ENCODE data around the gene HELQ. TPM values are rescaled to one million over a fixed set of nuclear protein-coding genes. Genes with fewer than 3 reads are reported as not detected.

HELQ gene
- total RNA-seq, 2 experiments from 2014 or later, result 9.3 to 10.4 TPM

- H3K4me1 Mint-ChIP-seq (ENCODE audit: low read depth), result peaks cover 3% of the 10 kb centered on the region
- H3K27me3 Mint-ChIP-seq, result no peaks in the 10 kb centered on the region
- ChIA-PET CTCF (interaction anchor here (1.2 kb wide), 1 partner anchor 47 kb away, joined by 3 read pairs; no protein-coding TSS in a partner anchor), POLR2A (no interaction called here)
- TF ChIP-seq, protein P1, sequence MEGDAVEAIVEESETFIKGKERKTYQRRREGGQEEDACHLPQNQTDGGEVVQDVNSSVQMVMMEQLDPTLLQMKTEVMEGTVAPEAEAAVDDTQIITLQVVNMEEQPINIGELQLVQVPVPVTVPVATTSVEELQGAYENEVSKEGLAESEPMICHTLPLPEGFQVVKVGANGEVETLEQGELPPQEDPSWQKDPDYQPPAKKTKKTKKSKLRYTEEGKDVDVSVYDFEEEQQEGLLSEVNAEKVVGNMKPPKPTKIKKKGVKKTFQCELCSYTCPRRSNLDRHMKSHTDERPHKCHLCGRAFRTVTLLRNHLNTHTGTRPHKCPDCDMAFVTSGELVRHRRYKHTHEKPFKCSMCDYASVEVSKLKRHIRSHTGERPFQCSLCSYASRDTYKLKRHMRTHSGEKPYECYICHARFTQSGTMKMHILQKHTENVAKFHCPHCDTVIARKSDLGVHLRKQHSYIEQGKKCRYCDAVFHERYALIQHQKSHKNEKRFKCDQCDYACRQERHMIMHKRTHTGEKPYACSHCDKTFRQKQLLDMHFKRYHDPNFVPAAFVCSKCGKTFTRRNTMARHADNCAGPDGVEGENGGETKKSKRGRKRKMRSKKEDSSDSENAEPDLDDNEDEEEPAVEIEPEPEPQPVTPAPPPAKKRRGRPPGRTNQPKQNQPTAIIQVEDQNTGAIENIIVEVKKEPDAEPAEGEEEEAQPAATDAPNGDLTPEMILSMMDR (IDR thresholded peaks at IDR 0.05), result no peak
- no peak overlapping the region for H3K4me3 Mint-ChIP-seq
- H3K36me3 Mint-ChIP-seq (ENCODE audit: low read depth), result peaks cover 22% of the 10 kb centered on the region
- ATAC-seq (no peak), DNase-seq (no peak)
- intact Hi-C loops (cut with micrococcal nuclease), result no loop called here
- no peak overlapping the region for H3K27ac Mint-ChIP-seq
- H3K9me3 Mint-ChIP-seq, result no peaks in the 10 kb centered on the region
Observed at GRCh38 chr4:83436680-83437079, 18.9 kb downstream of the HELQ start.

DNA sequence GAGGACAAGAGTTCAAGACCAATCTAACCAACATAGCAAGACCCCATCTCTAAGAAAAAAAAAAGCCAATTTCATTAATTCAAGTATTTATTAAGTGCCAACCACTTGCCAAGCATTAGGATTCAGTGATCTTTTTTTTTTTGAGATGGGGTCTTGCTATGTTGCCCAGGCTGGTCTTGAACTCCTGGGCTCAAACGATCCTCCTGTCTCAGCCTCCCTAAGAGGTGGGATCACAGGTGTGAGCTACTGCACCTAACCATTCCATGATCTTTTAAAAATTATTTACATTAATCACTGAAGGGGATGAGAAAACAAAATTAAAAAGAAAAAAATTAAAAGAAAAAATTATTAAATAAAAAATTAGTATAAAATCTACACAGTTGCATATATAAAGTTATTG, 24.4 kb downstream of the HELQ start:
- H3K4me3 Mint-ChIP-seq, result no peak overlapping the region
- intact Hi-C loops (cut with micrococcal nuclease), result no loop called here
- peaks cover 18% of the 10 kb centered on the region for H3K36me3 Mint-ChIP-seq (ENCODE audit: low read depth)
- H3K4me1 Mint-ChIP-seq (ENCODE audit: low read depth), result peaks cover 3% of the 10 kb centered on the region
- no peak overlapping the region for H3K27ac Mint-ChIP-seq
- ATAC-seq (no peak), DNase-seq (no peak)
- CTCF ChIA-PET, result no interaction called here
- H3K27me3 Mint-ChIP-seq, result no peaks in the 10 kb centered on the region
- H3K9me3 Mint-ChIP-seq, result no peaks in the 10 kb centered on the region
- POLR2A ChIA-PET, result no interaction called here
- TF ChIP-seq, protein P1 (IDR thresholded peaks at IDR 0.05), result no peak

DNA sequence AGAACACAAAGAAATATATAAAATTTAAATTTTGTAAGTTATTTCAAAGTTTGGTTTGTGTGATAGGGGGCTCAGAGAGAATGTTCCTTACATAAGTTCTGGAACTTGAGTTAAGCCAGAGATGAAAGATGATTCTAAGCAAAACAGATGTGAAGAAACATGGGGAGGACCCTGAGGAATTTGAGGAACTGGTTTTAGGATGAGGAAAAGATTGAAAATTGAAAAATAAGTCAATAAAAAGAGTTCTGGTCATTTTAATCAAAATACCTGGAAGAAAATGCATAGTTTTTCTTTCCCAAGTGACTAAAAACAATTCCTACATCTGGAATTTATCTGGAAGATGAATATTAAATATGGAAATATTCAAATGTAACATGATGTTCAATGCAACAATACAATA, 37.4 kb downstream of the HELQ start:
- CTCF ChIA-PET, result no interaction called here

GRCh38 chr4:83417566-83417965, 38.1 kb downstream of the HELQ start:
- H3K27ac Mint-ChIP-seq, result no peak overlapping the region
- H3K4me3 Mint-ChIP-seq, result no peak overlapping the region
- peaks cover 12% of the 10 kb centered on the region for H3K36me3 Mint-ChIP-seq (ENCODE audit: low read depth)
- TF ChIP-seq, protein P1 (IDR thresholded peaks at IDR 0.05), result no peak
- intact Hi-C loops (cut with micrococcal nuclease), result no loop called here
- DNase-seq (no peak), ATAC-seq (no peak)
- CTCF ChIA-PET, result interaction anchor here (1.4 kb wide), 1 partner anchor 11 kb away, joined by 3 read pairs; no protein-coding TSS in a partner anchor
- POLR2A ChIA-PET, result no interaction called here
- no peaks in the 10 kb centered on the region for H3K27me3 Mint-ChIP-seq
- H3K9me3 Mint-ChIP-seq, result no peaks in the 10 kb centered on the region
- no peaks in the 10 kb centered on the region for H3K4me1 Mint-ChIP-seq (ENCODE audit: low read depth)

More for the DNA sequence above, 37.4 kb downstream of the HELQ start:
- H3K27ac Mint-ChIP-seq, result no peak overlapping the region
- TF ChIP-seq, protein P1 (IDR thresholded peaks at IDR 0.05), result no peak
- ATAC-seq (no peak), DNase-seq (no peak)
- POLR2A ChIA-PET, result no interaction called here
- H3K4me1 Mint-ChIP-seq (ENCODE audit: low read depth), result no peaks in the 10 kb centered on the region
- H3K27me3 Mint-ChIP-seq, result no peaks in the 10 kb centered on the region
- H3K9me3 Mint-ChIP-seq, result no peaks in the 10 kb centered on the region
- intact Hi-C loops (cut with micrococcal nuclease), result no loop called here
- H3K4me3 Mint-ChIP-seq, result no peak overlapping the region
- peaks cover 10% of the 10 kb centered on the region for H3K36me3 Mint-ChIP-seq (ENCODE audit: low read depth)

DNA sequence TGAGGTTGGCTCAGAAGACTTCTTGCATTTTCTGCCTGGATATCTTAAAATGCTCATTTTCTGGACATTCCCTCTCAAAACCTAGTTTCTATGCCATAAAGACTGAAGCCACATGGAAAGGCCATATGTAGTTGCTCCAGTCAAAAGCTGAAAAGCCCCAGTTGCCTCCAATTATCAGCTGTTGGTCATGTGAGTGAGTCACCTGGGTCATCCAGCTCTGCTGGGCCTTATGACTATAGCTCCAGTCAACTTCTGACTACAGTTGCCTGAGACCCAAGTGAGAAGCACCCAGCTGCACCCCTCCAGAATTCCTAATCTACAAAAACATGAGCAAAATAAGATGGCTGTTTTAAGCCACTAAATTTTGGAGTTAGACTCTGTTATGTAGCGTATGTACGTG, 41.9 kb downstream of the HELQ start:
- ATAC-seq, result no peak
- TF ChIP-seq, protein P1 (IDR thresholded peaks at IDR 0.05), result no peak
- no peaks in the 10 kb centered on the region for H3K9me3 Mint-ChIP-seq

More for the DNA sequence above, 41.9 kb downstream of the HELQ start:
- Mint-ChIP-seq H3K36me3 (ENCODE audit: low read depth) (peaks cover 7% of the 10 kb centered on the region), H3K27me3 (no peaks in the 10 kb centered on the region), H3K27ac (no peak overlapping the region), H3K4me1 (ENCODE audit: low read depth) (no peaks in the 10 kb centered on the region), H3K4me3 (no peak overlapping the region)
- CTCF ChIA-PET, result no interaction called here
- intact Hi-C loops (cut with micrococcal nuclease), result no loop called here
- POLR2A ChIA-PET, result interaction anchor here (0.7 kb wide), 1 partner anchor 118 kb away, joined by 3 read pairs; no protein-coding TSS in a partner anchor
- no peak for DNase-seq
